Activated T-helper 17 cell treated with anti-CD3 and anti-CD28 coated beads, Interleukin-2, amount 50 U/mL, for 72 hours (primary cell): ENCODE results near the gene ZNF775. TPM values are rescaled to one million over a fixed set of nuclear protein-coding genes. Genes with fewer than 3 reads are reported as not detected.

Source experiments
- ATAC-seq: fragments of 150-1000 bp; cut with Tn5 transposase; replicated peaks from 2 replicates; pipeline ENCODE4 v1.10.0; 2021; ENCODE audit warnings: mild to moderate bottlenecking, moderate library complexity
- H3K27ac Mint-ChIP-seq: one replicate; pipeline ENCODE4 v1.8.0; 2022; ENCODE audit warnings: mixed read lengths
- H3K27me3 Mint-ChIP-seq: one replicate; pipeline ENCODE4 v1.8.0; 2022; ENCODE audit warnings: mixed read lengths
- H3K36me3 Mint-ChIP-seq: one replicate; pipeline ENCODE4 v1.8.0; 2022; ENCODE audit warnings: low read depth, mild to moderate bottlenecking, mixed read lengths
- H3K4me1 Mint-ChIP-seq: one replicate; pipeline ENCODE4 v1.8.0; 2022; ENCODE audit warnings: mixed read lengths
- H3K4me3 Mint-ChIP-seq: one replicate; pipeline ENCODE4 v1.8.0; 2022; ENCODE audit warnings: mild to moderate bottlenecking, mixed read lengths
- H3K9me3 Mint-ChIP-seq: one replicate; pipeline ENCODE4 v1.8.0; 2022; ENCODE audit warnings: mixed read lengths
- total RNA-seq, 2 donors: library from RNA; stranded (reverse); gene quantifications; one replicate each; pipeline ENCODE4 v1.2.3, GENCODE V29; 2022

Gene ZNF775
- total RNA-seq, 2 donors from 2014 or later, result 2.5 to 3.2 TPM

- peaks cover 12% of the 10 kb centered on the region for H3K36me3 Mint-ChIP-seq
- H3K27ac Mint-ChIP-seq, result peak overlapping the region; percentile 25
- no peaks in the 10 kb centered on the region for H3K27me3 Mint-ChIP-seq
- ATAC-seq, result no peak
- peaks cover 7% of the 10 kb centered on the region for H3K4me1 Mint-ChIP-seq
- no peaks in the 10 kb centered on the region for H3K9me3 Mint-ChIP-seq
- H3K4me3 Mint-ChIP-seq, result no peak overlapping the region
Measured at GRCh38 chr7:150411606-150412005, 32.5 kb downstream of the ZNF775 start.

DNA sequence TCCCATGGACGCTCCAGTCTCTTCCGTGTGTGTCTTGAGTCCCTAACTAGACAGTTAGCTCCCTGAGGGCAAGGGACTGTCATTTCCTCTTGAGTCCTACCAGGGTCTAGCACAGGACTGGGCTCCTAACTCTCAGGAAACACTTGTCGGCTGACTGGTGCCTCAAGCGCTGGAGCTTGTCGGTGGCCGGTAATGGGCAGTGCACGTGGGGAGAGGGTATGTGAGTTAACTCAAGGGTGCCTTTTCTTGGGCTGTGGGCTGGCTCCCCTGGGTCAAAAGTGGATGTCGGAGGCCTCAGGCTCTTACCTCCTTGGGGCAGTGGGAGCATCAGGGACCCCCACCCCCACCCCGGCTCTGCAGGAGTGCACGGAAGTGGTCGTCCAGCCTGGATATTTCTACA lies 32.9 kb downstream of the ZNF775 start:
- H3K4me1 Mint-ChIP-seq, result peaks cover 3% of the 10 kb centered on the region
- H3K9me3 Mint-ChIP-seq, result no peaks in the 10 kb centered on the region
- H3K36me3 Mint-ChIP-seq, result peaks cover 9% of the 10 kb centered on the region
- no peak overlapping the region for H3K27ac Mint-ChIP-seq
- no peaks in the 10 kb centered on the region for H3K27me3 Mint-ChIP-seq
- no peak for ATAC-seq
- no peak overlapping the region for H3K4me3 Mint-ChIP-seq

DNA sequence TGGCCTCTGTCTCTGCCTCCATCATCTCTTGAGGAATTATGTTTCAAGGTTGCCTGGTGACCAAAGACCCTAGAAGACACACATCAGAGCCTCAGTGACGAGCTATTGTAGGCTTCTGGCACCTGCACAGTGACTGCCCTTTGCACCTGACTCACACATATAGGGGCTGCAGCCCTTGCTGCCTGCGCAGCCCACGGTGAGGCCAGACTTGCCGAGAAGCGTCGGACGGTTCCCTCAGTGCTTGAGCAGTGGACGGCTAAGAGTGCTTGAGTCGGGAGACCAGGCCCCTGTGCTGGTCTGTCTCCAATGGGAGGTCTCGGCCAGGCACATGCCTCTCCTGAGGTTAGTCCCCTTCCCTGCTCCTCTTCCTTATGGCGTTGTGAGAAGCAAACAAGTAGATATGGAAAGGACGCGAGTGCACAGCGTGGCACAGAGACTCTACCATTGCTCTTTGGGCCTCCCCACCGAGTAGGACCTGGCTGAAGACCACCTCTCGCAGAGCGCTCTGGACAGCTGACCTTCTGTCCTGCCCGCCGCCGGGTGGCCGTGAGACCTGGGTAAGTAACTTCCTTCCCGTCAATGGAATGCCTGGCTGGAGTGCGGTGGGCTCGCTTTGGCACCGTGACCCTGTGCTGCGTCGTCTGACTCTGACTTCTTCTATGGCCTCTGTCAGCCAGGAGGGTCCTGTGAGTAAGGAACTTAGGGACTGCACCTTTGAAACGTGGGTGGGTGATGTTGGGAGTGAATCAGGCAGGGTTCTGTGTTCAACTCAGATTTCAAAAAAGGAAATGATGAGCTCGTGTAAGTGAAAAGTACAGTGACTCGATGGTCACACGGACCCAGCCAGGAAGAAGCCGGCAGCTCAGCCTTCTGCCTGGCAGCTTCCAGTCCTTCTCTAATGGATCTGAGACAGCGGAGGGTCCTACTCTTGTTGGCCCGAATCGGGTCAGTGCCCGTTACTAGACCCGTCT lies 33.7 kb downstream of the ZNF775 start:
- H3K4me1 Mint-ChIP-seq, result no peaks in the 10 kb centered on the region
- no peaks in the 10 kb centered on the region for H3K9me3 Mint-ChIP-seq
- no peaks in the 10 kb centered on the region for H3K27me3 Mint-ChIP-seq
- peak overlapping the region; percentile 67 for H3K27ac Mint-ChIP-seq
- peaks cover 6% of the 10 kb centered on the region for H3K36me3 Mint-ChIP-seq
- no peak overlapping the region for H3K4me3 Mint-ChIP-seq
- ATAC-seq, result peak; percentile 34

DNA sequence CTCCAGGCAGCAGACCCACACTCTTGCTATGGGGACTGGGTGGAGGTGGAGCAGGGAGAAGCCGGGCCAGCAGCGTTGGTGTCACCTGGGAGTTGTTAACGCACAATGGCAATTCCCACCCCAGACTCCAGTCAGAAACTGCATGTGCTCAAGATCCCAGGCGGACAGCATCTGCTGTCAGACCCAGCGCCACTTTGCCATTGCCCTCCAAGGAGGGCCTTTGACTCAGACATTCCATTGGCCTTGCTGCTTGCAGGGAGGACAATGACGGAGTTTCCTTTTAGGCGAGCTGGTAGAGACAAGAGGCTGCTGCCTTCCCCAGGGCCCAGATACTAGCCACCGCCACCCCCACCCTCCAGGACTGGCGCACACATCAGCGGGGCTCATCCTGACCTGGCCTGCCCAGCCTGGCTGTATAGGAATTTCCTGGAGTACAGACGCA lies 34.5 kb downstream of the ZNF775 start:
- no peaks in the 10 kb centered on the region for H3K27me3 Mint-ChIP-seq
- no peaks in the 10 kb centered on the region for H3K9me3 Mint-ChIP-seq
- peaks cover 6% of the 10 kb centered on the region for H3K36me3 Mint-ChIP-seq
- peak overlapping the region; percentile 67 for H3K27ac Mint-ChIP-seq
- H3K4me3 Mint-ChIP-seq, result no peak overlapping the region
- ATAC-seq, result no peak
- H3K4me1 Mint-ChIP-seq, result no peaks in the 10 kb centered on the region

DNA sequence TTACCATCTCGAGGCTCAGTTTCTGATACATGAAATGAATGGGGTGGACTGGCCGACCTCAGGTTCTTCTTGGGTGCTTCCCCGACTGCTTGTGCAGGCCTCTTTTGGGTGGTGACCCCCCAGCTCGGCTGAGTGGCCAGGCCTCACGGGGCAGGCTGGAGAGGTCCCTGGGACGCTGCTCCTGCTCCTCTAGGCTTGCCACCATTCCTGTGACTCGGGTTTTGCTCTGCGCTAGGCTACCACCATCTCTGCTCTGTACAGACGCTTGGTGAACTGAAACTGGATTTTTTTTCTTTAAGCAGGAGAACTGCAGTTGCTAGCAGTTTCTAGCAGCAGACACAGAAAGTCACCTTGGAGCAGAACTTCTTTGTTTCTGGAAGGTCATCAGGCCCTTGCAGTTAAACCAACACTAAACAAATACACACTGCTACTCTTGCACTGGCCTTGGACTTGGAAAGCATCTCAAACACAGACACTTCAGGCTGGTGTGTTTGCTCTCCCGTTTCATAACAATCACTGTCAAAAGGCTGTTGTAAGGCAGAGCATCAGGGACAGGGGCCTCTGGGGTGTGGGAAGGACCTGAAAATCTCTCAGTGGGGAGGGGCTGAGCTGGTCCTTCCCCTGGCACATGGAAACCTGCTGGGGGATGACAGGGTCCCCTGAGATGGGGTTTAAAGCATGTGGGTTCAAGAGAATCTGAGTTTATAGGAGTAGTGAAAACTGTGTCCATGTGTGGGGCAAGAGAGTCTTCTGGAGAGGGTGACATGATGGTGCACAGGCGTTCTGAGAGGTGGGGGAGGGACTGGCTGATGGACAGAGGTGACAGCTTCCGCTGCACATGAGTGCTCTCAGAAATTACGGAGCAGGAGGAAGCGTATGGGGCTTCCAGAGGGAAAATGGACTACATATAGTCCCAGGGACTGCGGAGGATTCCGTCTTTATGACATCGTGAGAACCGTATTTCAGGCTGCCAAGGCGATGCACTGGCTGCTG lies 36.3 kb downstream of the ZNF775 start:
- Mint-ChIP-seq H3K36me3 (peaks cover 6% of the 10 kb centered on the region), H3K27ac (no peak overlapping the region), H3K9me3 (no peaks in the 10 kb centered on the region), H3K4me3 (no peak overlapping the region), H3K27me3 (no peaks in the 10 kb centered on the region), H3K4me1 (no peaks in the 10 kb centered on the region)
- no peak for ATAC-seq

GRCh38 chr7:150417239-150417638 lies 38.1 kb downstream of the ZNF775 start:
- Mint-ChIP-seq H3K4me3 (no peak overlapping the region), H3K9me3 (no peaks in the 10 kb centered on the region), H3K36me3 (no peaks in the 10 kb centered on the region), H3K27me3 (no peaks in the 10 kb centered on the region), H3K4me1 (peaks cover 6% of the 10 kb centered on the region), H3K27ac (no peak overlapping the region)
- ATAC-seq, result no peak

- Mint-ChIP-seq H3K4me3 (no peak overlapping the region), H3K36me3 (no peaks in the 10 kb centered on the region), H3K9me3 (no peaks in the 10 kb centered on the region), H3K27me3 (no peaks in the 10 kb centered on the region), H3K4me1 (peaks cover 6% of the 10 kb centered on the region), H3K27ac (no peak overlapping the region)
- ATAC-seq, result no peak
Measured at GRCh38 chr7:150417863-150418262, 38.7 kb downstream of the ZNF775 start.

DNA sequence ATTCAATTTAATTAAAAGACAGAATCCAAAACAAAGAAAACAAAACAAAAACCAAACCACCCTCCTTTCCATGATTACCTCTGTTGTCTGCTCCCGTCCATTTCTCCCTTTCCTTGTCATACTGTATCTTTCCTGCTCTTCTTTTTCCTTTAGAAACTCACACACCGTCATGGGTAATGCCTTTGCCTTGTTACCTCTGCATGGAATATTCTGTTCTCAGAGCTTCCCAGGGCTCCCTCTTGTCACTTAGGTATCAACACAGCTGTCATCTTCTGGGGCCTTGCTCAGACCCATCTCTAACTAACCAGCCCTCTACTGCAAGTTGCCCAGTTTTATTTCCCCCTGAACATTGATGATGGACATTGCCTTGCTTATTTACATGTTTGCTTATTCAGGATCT lies 41.1 kb downstream of the ZNF775 start:
- no peaks in the 10 kb centered on the region for H3K27me3 Mint-ChIP-seq
- no peaks in the 10 kb centered on the region for H3K9me3 Mint-ChIP-seq
- no peaks in the 10 kb centered on the region for H3K36me3 Mint-ChIP-seq
- no peak overlapping the region for H3K27ac Mint-ChIP-seq
- H3K4me3 Mint-ChIP-seq, result no peak overlapping the region
- ATAC-seq, result no peak
- peaks cover 6% of the 10 kb centered on the region for H3K4me1 Mint-ChIP-seq

DNA sequence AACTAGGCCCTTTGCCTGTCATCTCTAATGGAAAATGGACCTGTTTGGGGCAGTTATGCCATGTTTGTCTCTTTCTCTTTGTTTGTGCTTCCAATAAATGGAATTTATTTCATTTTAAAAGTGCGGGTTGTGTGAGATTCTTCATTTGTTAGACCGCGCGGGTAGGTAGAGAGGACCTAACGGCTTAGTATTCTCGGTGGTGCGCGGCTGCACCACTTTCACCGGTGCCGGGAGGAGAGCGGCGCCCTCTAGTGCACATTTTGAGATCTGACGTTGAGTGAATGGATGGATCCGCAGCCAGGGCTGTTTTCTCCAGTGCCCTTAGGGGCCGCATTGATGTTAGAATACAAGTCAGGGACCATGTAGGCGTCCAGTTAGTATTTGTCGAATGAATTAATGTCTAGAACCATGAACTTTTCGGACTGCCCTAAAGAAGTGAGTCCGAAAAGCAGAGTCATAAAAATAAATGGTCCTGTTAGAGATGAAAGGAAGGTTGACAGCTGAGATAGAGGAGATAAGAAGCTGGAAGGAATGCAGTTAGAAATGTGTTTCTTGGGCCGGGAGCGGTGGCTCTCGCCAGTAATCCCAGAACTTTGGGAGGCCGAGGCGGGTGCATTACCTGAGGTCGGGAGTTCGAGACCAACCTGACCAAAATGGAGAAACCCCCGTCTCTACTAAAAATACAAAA lies 42.0 kb downstream of the ZNF775 start:
- no peaks in the 10 kb centered on the region for H3K27me3 Mint-ChIP-seq
- H3K36me3 Mint-ChIP-seq, result no peaks in the 10 kb centered on the region
- H3K9me3 Mint-ChIP-seq, result no peaks in the 10 kb centered on the region
- peak overlapping the region; percentile 21 for H3K4me3 Mint-ChIP-seq
- no peak overlapping the region for H3K27ac Mint-ChIP-seq
- peak; percentile 100 for ATAC-seq
- peaks cover 6% of the 10 kb centered on the region for H3K4me1 Mint-ChIP-seq

DNA sequence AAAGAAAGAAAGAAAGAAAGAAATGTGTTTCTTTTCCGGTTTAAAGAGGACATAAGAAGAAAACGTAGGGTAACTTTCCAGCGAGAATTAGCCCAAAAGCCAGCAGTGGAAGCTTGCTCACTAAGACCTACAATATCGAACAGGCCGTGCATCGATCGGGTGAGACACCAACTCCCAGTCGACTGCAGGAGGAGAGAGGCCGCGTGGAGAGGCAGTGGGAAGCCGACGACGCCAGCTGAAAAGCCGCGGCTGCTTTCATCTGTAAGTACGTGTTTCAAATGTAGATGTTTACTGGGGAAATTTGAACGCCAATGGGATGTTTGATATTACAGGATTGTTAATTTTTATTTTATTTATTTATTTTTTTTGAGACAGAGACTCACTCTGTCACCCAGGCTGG lies 42.7 kb downstream of the ZNF775 start:
- Mint-ChIP-seq H3K4me3 (no peak overlapping the region), H3K4me1 (peaks cover 6% of the 10 kb centered on the region), H3K27ac (no peak overlapping the region), H3K9me3 (no peaks in the 10 kb centered on the region), H3K27me3 (no peaks in the 10 kb centered on the region), H3K36me3 (no peaks in the 10 kb centered on the region)
- ATAC-seq, result no peak

DNA sequence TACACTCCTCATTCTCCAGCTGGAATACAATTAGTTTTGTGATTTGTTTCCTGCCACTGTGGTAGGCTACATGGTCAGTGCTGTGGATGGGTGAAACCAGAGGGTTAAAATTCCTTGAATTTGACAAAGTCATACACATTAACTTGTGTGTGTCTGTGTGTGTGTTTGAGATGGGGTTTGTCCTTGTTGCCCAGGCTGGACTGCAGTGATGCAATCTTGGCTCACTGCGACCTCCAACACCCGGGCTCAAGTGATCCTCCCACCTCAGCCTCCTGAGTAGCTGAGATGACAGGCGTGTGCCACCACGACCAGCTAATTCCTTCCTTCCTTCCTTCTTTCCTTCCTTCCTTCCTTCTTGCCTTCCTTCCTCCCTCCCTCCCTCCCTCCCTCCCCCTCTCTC lies 46.5 kb downstream of the ZNF775 start:
- ATAC-seq, result no peak
- H3K27me3 Mint-ChIP-seq, result no peaks in the 10 kb centered on the region
- no peaks in the 10 kb centered on the region for H3K9me3 Mint-ChIP-seq

DNA sequence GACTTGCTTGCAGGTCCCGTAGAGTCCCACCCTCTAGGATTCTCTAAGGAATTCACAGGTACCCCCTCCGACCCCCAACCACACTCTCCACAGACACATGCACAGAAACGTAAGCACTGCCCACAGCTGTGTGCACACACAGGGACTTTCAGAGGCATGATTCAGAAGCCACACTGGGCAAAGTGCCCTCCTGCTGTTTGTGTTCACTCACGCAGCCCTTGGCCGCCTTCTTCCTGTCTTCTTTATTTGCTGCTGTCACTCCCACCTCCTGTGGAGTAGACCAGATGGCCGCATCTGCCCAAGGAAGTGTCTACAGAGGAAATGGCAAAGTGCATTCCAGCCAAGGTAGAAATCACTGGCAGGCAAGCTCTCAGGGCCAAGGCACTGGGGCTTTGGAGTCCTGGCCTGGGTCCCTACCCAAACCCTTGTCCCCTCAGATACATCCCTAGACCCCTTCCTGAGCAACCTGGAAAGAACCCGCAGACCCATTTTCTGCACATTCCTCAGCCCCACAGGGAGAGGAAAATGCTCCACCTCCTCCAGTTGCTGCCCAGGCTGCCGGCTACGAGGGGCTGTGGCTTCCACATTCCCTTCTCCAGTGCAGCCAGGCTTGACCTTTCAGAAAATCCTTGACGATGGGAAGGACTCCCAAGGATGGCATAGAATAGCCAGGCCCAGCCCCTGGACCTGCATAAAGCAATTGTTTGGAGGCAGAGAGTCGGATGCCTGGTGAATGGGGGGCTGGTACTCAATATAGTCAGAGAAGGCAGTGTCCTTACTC lies 49.7 kb downstream of the ZNF775 start:
- no peaks in the 10 kb centered on the region for H3K36me3 Mint-ChIP-seq
- no peaks in the 10 kb centered on the region for H3K9me3 Mint-ChIP-seq
- H3K4me1 Mint-ChIP-seq, result no peaks in the 10 kb centered on the region
- H3K27me3 Mint-ChIP-seq, result no peaks in the 10 kb centered on the region
- H3K27ac Mint-ChIP-seq, result no peak overlapping the region
- ATAC-seq, result peak; percentile 87
- peak overlapping the region; percentile 5 for H3K4me3 Mint-ChIP-seq

More for the DNA sequence above, 46.5 kb downstream of the ZNF775 start:
- Mint-ChIP-seq H3K27ac (no peak overlapping the region), H3K4me3 (no peak overlapping the region), H3K36me3 (no peaks in the 10 kb centered on the region), H3K4me1 (peaks cover 6% of the 10 kb centered on the region)

DNA sequence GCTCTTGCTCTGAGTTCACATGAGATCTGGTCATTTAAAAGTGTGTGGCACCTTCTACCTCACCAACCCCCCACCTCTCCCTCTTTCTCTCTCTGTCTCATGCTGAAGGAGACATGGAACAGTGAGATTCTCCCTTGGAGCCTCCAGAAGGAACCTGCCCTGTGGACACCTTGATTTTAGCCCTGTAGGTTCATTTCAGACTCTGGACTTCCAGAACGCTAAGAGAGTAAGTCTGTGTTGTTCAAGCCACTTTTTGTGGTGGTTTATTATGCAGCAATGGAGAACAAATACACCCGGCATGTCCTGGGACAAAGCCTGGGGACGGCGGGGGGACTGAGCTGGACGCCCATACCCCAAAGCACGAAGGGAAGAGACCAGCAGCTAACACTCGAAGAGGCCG lies 50.6 kb downstream of the ZNF775 start:
- no peak for ATAC-seq
- no peaks in the 10 kb centered on the region for H3K27me3 Mint-ChIP-seq
- no peak overlapping the region for H3K27ac Mint-ChIP-seq
- no peaks in the 10 kb centered on the region for H3K4me1 Mint-ChIP-seq
- no peak overlapping the region for H3K4me3 Mint-ChIP-seq
- no peaks in the 10 kb centered on the region for H3K9me3 Mint-ChIP-seq
- no peaks in the 10 kb centered on the region for H3K36me3 Mint-ChIP-seq
